ENCODE measurements around the gene KRT26. TPM values are rescaled to one million over a fixed set of nuclear protein-coding genes. Genes with fewer than 3 reads are reported as not detected.

KRT26 gene
- polyA plus RNA-seq, 1 donor from 2014 or later = not detected

DNA sequence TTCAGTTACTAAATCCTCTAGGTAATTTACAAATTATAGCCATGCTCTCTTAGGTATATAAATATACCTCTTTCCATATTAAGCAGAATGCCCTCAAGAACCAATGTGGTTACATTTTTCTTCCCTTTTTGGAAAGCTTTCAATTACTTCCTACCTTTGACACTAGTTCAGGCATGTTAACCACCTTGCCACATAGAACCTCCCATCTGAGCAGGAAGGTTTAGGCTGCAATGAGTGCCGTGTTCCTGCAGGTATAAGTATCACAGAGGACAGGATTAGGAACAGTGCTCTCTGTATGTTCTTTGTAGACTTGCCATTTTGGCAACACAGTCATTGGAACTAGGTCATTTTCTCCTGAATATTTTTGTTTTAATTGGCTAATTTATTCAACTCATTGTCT is 37.0 kb downstream of the KRT26 start:
- TF ChIP-seq EZH2 (IDR thresholded peaks at IDR 0.05; ENCODE audit: borderline replicate concordance, insufficient read depth, low read length, poor library complexity, severe bottlenecking) = no peak
- no peak for TF ChIP-seq REST (IDR thresholded peaks at IDR 0.05; ENCODE audit: borderline replicate concordance)
- TF ChIP-seq CTCF (IDR thresholded peaks at IDR 0.05; ENCODE audit: poor library complexity, severe bottlenecking) = no peak
- no peak for TF ChIP-seq EP300 (conservative IDR thresholded peaks at IDR 0.05; ENCODE audit: poor library complexity, severe bottlenecking)
- no peak for TF ChIP-seq RAD21 (conservative IDR thresholded peaks at IDR 0.05)
- TF ChIP-seq SMC3 (conservative IDR thresholded peaks at IDR 0.05; ENCODE audit: poor library complexity) = no peak
- no peak for TF ChIP-seq MXI1 (conservative IDR thresholded peaks at IDR 0.05; ENCODE audit: poor library complexity, severe bottlenecking)
- no peak for TF ChIP-seq TAF1 (IDR thresholded peaks at IDR 0.05; ENCODE audit: low read depth)
- no peak for TF ChIP-seq POLR2AphosphoS5 (IDR thresholded peaks at IDR 0.05)
- H4K20me1 ChIP-seq (ENCODE audit: insufficient read depth) = no peaks in the 10 kb centered on the region
- no peak overlapping the region for H3K9ac ChIP-seq (ENCODE audit: low read length)
- no peak overlapping the region for H3K4me2 ChIP-seq (ENCODE audit: low read length)
- no peaks in the 10 kb centered on the region for H3K27me3 ChIP-seq (ENCODE audit: insufficient read depth, low read depth, low read length)
- H3K9me2 ChIP-seq (ENCODE audit: insufficient read depth, low read length) = no peaks in the 10 kb centered on the region
- H2AFZ ChIP-seq (ENCODE audit: low read depth, low read length) = no peak overlapping the region
- H3K4me3 ChIP-seq (ENCODE audit: low read length) = no peak overlapping the region
- no peaks in the 10 kb centered on the region for H3F3A ChIP-seq (ENCODE audit: insufficient read depth, low read length, poor library complexity, severe bottlenecking)
- no peaks in the 10 kb centered on the region for H3K9me3 ChIP-seq (ENCODE audit: low read length)
- H3K79me2 ChIP-seq (replicated peaks; ENCODE audit: insufficient read depth, low read length) = no peaks in the 10 kb centered on the region
- no peaks in the 10 kb centered on the region for H3K36me3 ChIP-seq (ENCODE audit: insufficient read depth, low read length)
- no peak overlapping the region for H3K27ac ChIP-seq (ENCODE audit: low read length)

GRCh38 chr17:40734018-40734417 is 38.0 kb downstream of the KRT26 start:
- H3K36me3 ChIP-seq (ENCODE audit: insufficient read depth, low read length) = no peaks in the 10 kb centered on the region
- H3K9ac ChIP-seq (ENCODE audit: low read length) = no peak overlapping the region
- TF ChIP-seq RAD21 (conservative IDR thresholded peaks at IDR 0.05) (no peak), MXI1 (conservative IDR thresholded peaks at IDR 0.05; ENCODE audit: poor library complexity, severe bottlenecking) (no peak), EP300 (conservative IDR thresholded peaks at IDR 0.05; ENCODE audit: poor library complexity, severe bottlenecking) (no peak), EZH2 (IDR thresholded peaks at IDR 0.05; ENCODE audit: borderline replicate concordance, insufficient read depth, low read length, poor library complexity, severe bottlenecking) (no peak), SMC3 (conservative IDR thresholded peaks at IDR 0.05; ENCODE audit: poor library complexity) (no peak), POLR2AphosphoS5 (IDR thresholded peaks at IDR 0.05) (no peak), CTCF (IDR thresholded peaks at IDR 0.05; ENCODE audit: poor library complexity, severe bottlenecking) (no peak), REST (IDR thresholded peaks at IDR 0.05; ENCODE audit: borderline replicate concordance) (no peak), TAF1 (IDR thresholded peaks at IDR 0.05; ENCODE audit: low read depth) (no peak)
- H2AFZ ChIP-seq (ENCODE audit: low read depth, low read length) = no peak overlapping the region
- no peaks in the 10 kb centered on the region for H4K20me1 ChIP-seq (ENCODE audit: insufficient read depth)
- no peaks in the 10 kb centered on the region for H3K9me3 ChIP-seq (ENCODE audit: low read length)
- H3K4me3 ChIP-seq (ENCODE audit: low read length) = no peak overlapping the region
- H3K79me2 ChIP-seq (replicated peaks; ENCODE audit: insufficient read depth, low read length) = no peaks in the 10 kb centered on the region
- no peaks in the 10 kb centered on the region for H3K27me3 ChIP-seq (ENCODE audit: insufficient read depth, low read depth, low read length)
- no peaks in the 10 kb centered on the region for H3F3A ChIP-seq (ENCODE audit: insufficient read depth, low read length, poor library complexity, severe bottlenecking)
- no peak overlapping the region for H3K4me2 ChIP-seq (ENCODE audit: low read length)
- no peak overlapping the region for H3K27ac ChIP-seq (ENCODE audit: low read length)
- H3K9me2 ChIP-seq (ENCODE audit: insufficient read depth, low read length) = no peaks in the 10 kb centered on the region
